Ishikawa (cell line): Measurements from ENCODE around the gene LRRC47.

Experiments
- CEBPB ChIP-seq: IDR thresholded peaks from 2 replicates; pipeline ENCODE4 v1.6.1; 2012
- CREB1 ChIP-seq: IDR thresholded peaks from 2 replicates; pipeline ENCODE4 v1.6.1; 2012; ENCODE audit warnings: low read depth
- EGR1 ChIP-seq: IDR thresholded peaks from 2 replicates; pipeline ENCODE4 v1.6.1; 2012
- EP300 ChIP-seq: IDR thresholded peaks from 2 replicates; pipeline ENCODE4 v1.6.1; 2012; ENCODE audit warnings: borderline replicate concordance
- FOXM1 ChIP-seq: IDR thresholded peaks from 2 replicates; pipeline ENCODE4 v1.6.1; 2012; ENCODE audit warnings: low read depth, borderline replicate concordance
- NFIC ChIP-seq: IDR thresholded peaks from 2 replicates; pipeline ENCODE4 v1.6.1; 2012
- RAD21 ChIP-seq: IDR thresholded peaks from 2 replicates; pipeline ENCODE4 v1.6.1; 2012; ENCODE audit warnings: low read depth
- TAF1 ChIP-seq: IDR thresholded peaks from 2 replicates; pipeline ENCODE4 v1.6.1; 2012; ENCODE audit warnings: low read depth, mild to moderate bottlenecking
- TCF12 ChIP-seq: IDR thresholded peaks from 2 replicates; pipeline ENCODE4 v1.6.1; 2012; ENCODE audit warnings: low read depth
- TEAD4 ChIP-seq: IDR thresholded peaks from 2 replicates; pipeline ENCODE4 v1.6.1; 2012
- YY1 ChIP-seq: IDR thresholded peaks from 2 replicates; pipeline ENCODE4 v1.6.1; 2012; ENCODE audit warnings: low read depth
- ZBTB7A ChIP-seq: IDR thresholded peaks from 2 replicates; pipeline ENCODE4 v1.6.1; 2012; ENCODE audit warnings: low read depth
- TF ChIP-seq, protein P1 (sequence below): IDR thresholded peaks from 2 replicates; pipeline ENCODE4 v1.6.1; 2012
- TF ChIP-seq, protein P2 (sequence below): IDR thresholded peaks from 2 replicates; pipeline ENCODE4 v1.6.1; 2012; ENCODE audit warnings: low read depth, mild to moderate bottlenecking
- TF ChIP-seq, protein P3 (sequence below): IDR thresholded peaks from 2 replicates; pipeline ENCODE4 v1.6.1; 2012

The LRRC47 gene

DNA sequence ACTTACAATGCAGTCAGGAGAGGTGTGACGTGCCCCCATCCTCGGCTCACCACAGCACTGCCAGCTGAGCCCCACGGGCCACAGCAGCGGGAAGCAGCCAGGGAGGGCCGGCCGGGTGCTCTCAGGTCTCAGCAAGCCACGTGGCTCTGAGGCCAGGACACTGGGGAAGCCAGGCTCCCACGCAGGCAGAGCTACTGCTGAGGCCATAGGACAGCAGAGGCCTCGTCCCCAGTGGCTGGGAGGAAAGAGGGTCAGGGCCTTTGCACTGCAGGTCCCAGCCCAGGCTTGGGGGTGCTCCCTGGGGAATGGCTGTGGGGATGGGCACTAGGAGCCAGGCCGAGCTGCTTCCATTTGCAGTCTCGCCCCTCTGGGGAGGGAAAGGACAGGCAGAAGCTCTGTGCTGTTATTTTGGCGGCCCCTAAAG is 5.8 kb downstream of the LRRC47 start:
- TF ChIP-seq ZBTB7A = no peak
- no peak for TF ChIP-seq TCF12
- no peak for TF ChIP-seq TAF1
- TF ChIP-seq CREB1 = no peak
- no peak for TF ChIP-seq RAD21
- no peak for TF ChIP-seq FOXM1
- no peak for TF ChIP-seq EP300
- no peak for TF ChIP-seq EGR1
- no peak for TF ChIP-seq CEBPB
- TF ChIP-seq, protein P1, sequence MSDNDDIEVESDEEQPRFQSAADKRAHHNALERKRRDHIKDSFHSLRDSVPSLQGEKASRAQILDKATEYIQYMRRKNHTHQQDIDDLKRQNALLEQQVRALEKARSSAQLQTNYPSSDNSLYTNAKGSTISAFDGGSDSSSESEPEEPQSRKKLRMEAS = no peak
- TF ChIP-seq YY1 = no peak
- no peak for TF ChIP-seq NFIC
- TF ChIP-seq, protein P2, sequence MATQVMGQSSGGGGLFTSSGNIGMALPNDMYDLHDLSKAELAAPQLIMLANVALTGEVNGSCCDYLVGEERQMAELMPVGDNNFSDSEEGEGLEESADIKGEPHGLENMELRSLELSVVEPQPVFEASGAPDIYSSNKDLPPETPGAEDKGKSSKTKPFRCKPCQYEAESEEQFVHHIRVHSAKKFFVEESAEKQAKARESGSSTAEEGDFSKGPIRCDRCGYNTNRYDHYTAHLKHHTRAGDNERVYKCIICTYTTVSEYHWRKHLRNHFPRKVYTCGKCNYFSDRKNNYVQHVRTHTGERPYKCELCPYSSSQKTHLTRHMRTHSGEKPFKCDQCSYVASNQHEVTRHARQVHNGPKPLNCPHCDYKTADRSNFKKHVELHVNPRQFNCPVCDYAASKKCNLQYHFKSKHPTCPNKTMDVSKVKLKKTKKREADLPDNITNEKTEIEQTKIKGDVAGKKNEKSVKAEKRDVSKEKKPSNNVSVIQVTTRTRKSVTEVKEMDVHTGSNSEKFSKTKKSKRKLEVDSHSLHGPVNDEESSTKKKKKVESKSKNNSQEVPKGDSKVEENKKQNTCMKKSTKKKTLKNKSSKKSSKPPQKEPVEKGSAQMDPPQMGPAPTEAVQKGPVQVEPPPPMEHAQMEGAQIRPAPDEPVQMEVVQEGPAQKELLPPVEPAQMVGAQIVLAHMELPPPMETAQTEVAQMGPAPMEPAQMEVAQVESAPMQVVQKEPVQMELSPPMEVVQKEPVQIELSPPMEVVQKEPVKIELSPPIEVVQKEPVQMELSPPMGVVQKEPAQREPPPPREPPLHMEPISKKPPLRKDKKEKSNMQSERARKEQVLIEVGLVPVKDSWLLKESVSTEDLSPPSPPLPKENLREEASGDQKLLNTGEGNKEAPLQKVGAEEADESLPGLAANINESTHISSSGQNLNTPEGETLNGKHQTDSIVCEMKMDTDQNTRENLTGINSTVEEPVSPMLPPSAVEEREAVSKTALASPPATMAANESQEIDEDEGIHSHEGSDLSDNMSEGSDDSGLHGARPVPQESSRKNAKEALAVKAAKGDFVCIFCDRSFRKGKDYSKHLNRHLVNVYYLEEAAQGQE = no peak
- TF ChIP-seq, protein P3, sequence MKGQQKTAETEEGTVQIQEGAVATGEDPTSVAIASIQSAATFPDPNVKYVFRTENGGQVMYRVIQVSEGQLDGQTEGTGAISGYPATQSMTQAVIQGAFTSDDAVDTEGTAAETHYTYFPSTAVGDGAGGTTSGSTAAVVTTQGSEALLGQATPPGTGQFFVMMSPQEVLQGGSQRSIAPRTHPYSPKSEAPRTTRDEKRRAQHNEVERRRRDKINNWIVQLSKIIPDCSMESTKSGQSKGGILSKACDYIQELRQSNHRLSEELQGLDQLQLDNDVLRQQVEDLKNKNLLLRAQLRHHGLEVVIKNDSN = no peak
- no peak for TF ChIP-seq TEAD4

DNA sequence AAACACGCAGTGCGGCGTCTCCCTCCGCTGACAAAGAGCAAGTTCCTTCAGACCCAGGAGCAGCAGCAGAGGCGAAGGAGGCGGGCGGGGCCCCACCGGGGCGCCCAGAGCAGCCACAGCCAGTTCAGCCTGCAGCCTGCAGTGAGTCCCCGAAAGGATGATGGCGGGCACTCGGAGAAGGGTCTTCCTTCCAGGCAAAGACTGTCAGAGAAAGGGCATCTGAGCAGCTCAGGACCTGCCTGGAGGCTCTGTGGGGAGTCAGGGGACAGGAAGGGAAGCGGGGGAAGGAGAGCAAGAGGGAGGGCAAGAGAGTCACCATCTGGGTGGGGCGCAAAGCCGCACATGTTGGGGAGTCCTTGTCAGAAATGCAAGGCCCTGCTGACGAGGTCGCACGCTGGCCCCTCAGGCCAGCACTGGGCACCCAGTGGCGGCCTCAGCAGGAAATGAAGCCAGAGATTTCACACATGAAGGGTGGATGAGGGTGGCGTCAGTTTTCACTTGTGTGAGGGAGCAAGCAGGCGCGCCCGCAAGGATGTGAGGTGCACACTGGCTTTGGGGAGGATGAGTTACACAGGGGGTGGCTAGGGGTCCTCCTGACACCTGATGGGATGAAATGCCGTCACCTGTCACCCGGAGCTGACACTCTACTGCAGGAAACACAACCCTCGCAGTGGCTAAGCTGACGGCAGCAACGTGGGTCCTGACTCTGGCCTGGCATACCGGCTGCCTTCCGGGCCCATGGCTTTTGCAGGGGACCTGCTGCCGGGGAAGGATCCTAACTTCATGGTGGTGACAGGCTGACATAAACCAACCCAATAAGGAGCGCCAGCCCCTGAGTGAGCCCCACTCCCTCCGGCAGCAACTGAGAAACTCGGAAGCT is 6.6 kb downstream of the LRRC47 start:
- TF ChIP-seq ZBTB7A (no peak), TEAD4 (no peak), EP300 (no peak), TCF12 (no peak), CREB1 (no peak), NFIC (no peak), TAF1 (no peak), EGR1 (no peak), RAD21 (no peak), FOXM1 (no peak), YY1 (no peak), CEBPB (no peak)
- TF ChIP-seq, protein P1 = no peak
- TF ChIP-seq, protein P3 = no peak
- TF ChIP-seq, protein P2 = no peak

DNA sequence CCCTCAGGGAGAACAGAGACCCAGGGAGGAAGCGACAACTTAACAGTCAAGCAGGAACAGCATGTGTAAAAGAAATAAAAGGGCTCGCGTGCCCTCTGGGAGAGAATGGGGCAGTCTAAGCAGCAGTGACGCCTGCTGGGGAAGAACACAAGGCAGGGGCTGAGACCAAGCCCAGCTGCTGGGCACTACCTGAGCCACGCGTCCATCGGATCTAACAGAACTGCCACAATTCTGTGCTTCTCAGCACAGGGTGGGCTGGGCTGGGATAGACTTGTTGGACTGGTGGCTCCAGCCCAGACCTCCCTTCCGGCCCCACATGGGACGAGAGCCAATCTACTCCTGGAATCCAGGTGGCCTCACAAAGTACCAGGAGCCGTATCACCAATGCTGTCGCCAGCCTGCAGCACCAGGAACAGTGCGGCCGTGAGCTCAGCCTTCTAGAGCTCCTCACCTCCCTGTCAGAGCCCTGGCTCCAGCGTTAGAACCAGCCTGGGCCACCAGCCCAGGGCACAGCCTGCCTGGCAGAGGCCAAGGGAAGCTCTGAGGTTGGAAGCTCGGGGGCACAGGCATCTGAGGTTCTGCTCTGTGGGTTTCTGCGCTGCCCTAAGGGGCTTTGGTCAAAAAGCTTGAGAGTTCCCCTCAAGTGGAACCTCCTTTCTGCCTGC is 7.4 kb downstream of the LRRC47 start:
- TF ChIP-seq CEBPB (no peak), NFIC (no peak), TEAD4 (no peak), RAD21 (no peak), FOXM1 (no peak), TCF12 (no peak), YY1 (no peak), EP300 (no peak)
- TF ChIP-seq, protein P2 = no peak
